Prostate gland (tissue), 2 donors: Measurements from ENCODE around the gene KTN1.

Source experiments
- CTCF ChIP-seq, 4 experiments: fragments of 200-600 bp in 2 of 4; fragments of 450-650 bp in 2 of 4; sonication (generic) in 2 of 4; IDR thresholded peaks; 1 replicate in 3 of 4; 2 replicates in 1 of 4; pipeline ENCODE4 v1.5.1; 2016 to 2019; ENCODE audit warnings: antibody characterized with exemption in 4 of 4, mild to moderate bottlenecking in 2 of 4, moderate library complexity in 2 of 4
- POLR2A ChIP-seq: fragments of 450-650 bp; IDR thresholded peaks from one replicate; pipeline ENCODE4 v1.6.1; 2016; ENCODE audit warnings: antibody characterized with exemption, mild to moderate bottlenecking
- POLR2AphosphoS5 ChIP-seq: sonication (generic); formaldehyde crosslinking; IDR thresholded peaks from one replicate; pipeline ENCODE4 v1.6.1; 2017; ENCODE audit warnings: antibody characterized with exemption

- TF ChIP-seq CTCF (IDR thresholded peaks at IDR 0.05), result no peak
- no peak for TF ChIP-seq POLR2AphosphoS5
- no peak for TF ChIP-seq POLR2A
Observed at GRCh38 chr14:55684956-55685584, 105.1 kb downstream of the KTN1 start.
